Activated B cell treated with CpG ODN at 0.5 μM for 24 hours (primary cell): ENCODE measurements around the gene PRKAR2A. TPM values are rescaled to one million over a fixed set of nuclear protein-coding genes. Genes with fewer than 3 reads are reported as not detected.

ENCODE experiments used
- ATAC-seq: fragments of 200-7000 bp; cut with Tn5 transposase; one replicate; pipeline ENCODE4 v1.10.0; 2021; ENCODE audit warnings: low read depth, mild to moderate bottlenecking, moderate library complexity
- CTCF ChIA-PET: fragments of 350-600 bp; sonication (Branson Sonifier 250); formaldehyde crosslinking; loops from one replicate; lab custom pipeline; 2021; ENCODE audit warnings: antibody characterized with exemption; lab: Charles Lee
- POLR2A ChIA-PET: fragments of 350-600 bp; sonication (Branson Sonifier 250); formaldehyde crosslinking; loops from one replicate; lab custom pipeline; 2021; ENCODE audit warnings: antibody characterized with exemption; lab: Charles Lee
- DNase-seq: peaks from one replicate; pipeline ENCODE4 v3.0.0; 2022
- H3K27ac Mint-ChIP-seq: one replicate; pipeline ENCODE4 v1.8.0; 2020; ENCODE audit warnings: mixed read lengths
- H3K27me3 Mint-ChIP-seq: one replicate; pipeline ENCODE4 v1.8.0; 2021; ENCODE audit warnings: mixed read lengths
- H3K36me3 Mint-ChIP-seq: one replicate; pipeline ENCODE4 v1.8.0; 2021; ENCODE audit warnings: low read depth, mixed read lengths
- H3K4me1 Mint-ChIP-seq: one replicate; pipeline ENCODE4 v1.8.0; 2021; ENCODE audit warnings: mixed read lengths
- H3K4me3 Mint-ChIP-seq: one replicate; pipeline ENCODE4 v1.8.0; 2020; ENCODE audit warnings: mild to moderate bottlenecking, mixed read lengths
- H3K9me3 Mint-ChIP-seq: one replicate; pipeline ENCODE4 v1.8.0; 2020; ENCODE audit warnings: mixed read lengths
- CTCF ChIP-seq: fragments of 200-600 bp; IDR thresholded peaks from one replicate; pipeline ENCODE4 v1.8.0; 2022; ENCODE audit warnings: antibody characterized with exemption, mild to moderate bottlenecking
- intact Hi-C: fragments of 100-400 bp; cut with micrococcal nuclease; formaldehyde crosslinking; loops from one replicate; pipeline ENCODE4 v1.15.1; 2024
- total RNA-seq: library from RNA; stranded (reverse); gene quantifications from 2 replicates; pipeline ENCODE4 v1.2.3, GENCODE V29; 2022

The PRKAR2A gene
- total RNA-seq, result 27.4 and 28.0 TPM in 2 replicates

GRCh38 chr3:48847504-48848423, at the start of gene PRKAR2A:
PRKAR2A (minus strand) TSS chr3:48847874; CDS start chr3:48847596, 278 bp downstream.
- no peaks in the 10 kb centered on the region for H3K27me3 Mint-ChIP-seq
- H3K4me1 Mint-ChIP-seq, result peaks cover 30% of the 10 kb centered on the region
- TF ChIP-seq CTCF, result no peak
- H3K9me3 Mint-ChIP-seq, result no peaks in the 10 kb centered on the region
- ChIA-PET POLR2A (interaction anchor here (0.5 to 3.5 kb wide), 11 partner anchors 20 to 623 kb away, joined by 3 to 34 read pairs (median 6); partner anchors contain the start of genes ARIH2, ATRIP, DAG1 and IP6K2), CTCF (interaction anchor here (0.9 kb wide), 1 partner anchor 71 kb away, joined by 3 read pairs; the partner anchor contains the start of gene ARIH2)
- DNase-seq (peak; percentile 88), ATAC-seq (peak; percentile 92)
- peak within 1 kb of the TSS; percentile 94 for H3K27ac Mint-ChIP-seq
- intact Hi-C loops, result loop anchor here (1.0 to 5.0 kb wide), 6 partner anchors 35 to 247 kb away; partner anchors contain the start of genes ARIH2, NCKIPSD, NDUFAF3 and QRICH1
- H3K4me3 Mint-ChIP-seq, result peak within 1 kb of the TSS; percentile 89
- H3K36me3 Mint-ChIP-seq, result peaks cover 6% of the 10 kb centered on the region

- Mint-ChIP-seq H3K4me3 (no peak overlapping the region), H3K36me3 (peaks cover 5% of the 10 kb centered on the region), H3K27ac (no peak overlapping the region), H3K9me3 (no peaks in the 10 kb centered on the region), H3K4me1 (peaks cover 30% of the 10 kb centered on the region), H3K27me3 (no peaks in the 10 kb centered on the region)
- ChIA-PET CTCF (no interaction called here), POLR2A (interaction anchor here (0.6 to 3.7 kb wide), 5 partner anchors 15 to 189 kb away, joined by 3 to 36 read pairs (median 5); partner anchors contain the start of genes ARIH2 and NDUFAF3)
- no peak for DNase-seq
- ATAC-seq, result no peak
- no peak for TF ChIP-seq CTCF
- intact Hi-C loops, result no loop called here
Measured at GRCh38 chr3:48896936-48897335, 49.3 kb upstream of the PRKAR2A start.

- CTCF ChIA-PET, result no interaction called here
- POLR2A ChIA-PET, result no interaction called here
- no peak overlapping the region for H3K27ac Mint-ChIP-seq
- ATAC-seq (no peak), DNase-seq (no peak)
- H3K4me3 Mint-ChIP-seq, result no peak overlapping the region
- intact Hi-C loops, result no loop called here
- peaks cover 14% of the 10 kb centered on the region for H3K36me3 Mint-ChIP-seq
- no peak for TF ChIP-seq CTCF
- no peaks in the 10 kb centered on the region for H3K9me3 Mint-ChIP-seq
- H3K27me3 Mint-ChIP-seq, result no peaks in the 10 kb centered on the region
- peaks cover 27% of the 10 kb centered on the region for H3K4me1 Mint-ChIP-seq
Measured at GRCh38 chr3:48894516-48894915, 46.8 kb upstream of the PRKAR2A start.

DNA sequence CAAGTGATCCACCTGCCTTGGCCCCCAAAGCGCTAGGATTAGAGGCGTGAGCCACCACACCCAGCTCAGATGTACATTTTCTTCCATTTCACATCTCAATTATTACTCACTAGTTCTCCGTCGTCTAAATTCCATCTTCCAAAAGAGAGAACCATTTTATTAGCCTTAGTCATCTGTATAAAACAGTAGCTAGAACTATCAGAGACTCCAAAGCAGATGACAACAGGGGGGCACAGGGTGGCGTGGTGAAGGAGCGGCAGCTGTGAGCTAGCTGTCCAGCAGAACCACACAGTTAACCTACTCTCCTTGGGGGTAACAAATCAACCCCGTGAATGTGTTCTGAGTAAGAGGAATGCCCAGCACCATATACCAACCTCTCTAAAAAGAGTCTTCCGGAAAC, 43.9 kb upstream of the PRKAR2A start:
- DNase-seq (no peak), ATAC-seq (no peak)
- no peak for TF ChIP-seq CTCF
- no peak overlapping the region for H3K27ac Mint-ChIP-seq
- H3K4me1 Mint-ChIP-seq, result no peaks in the 10 kb centered on the region
- H3K36me3 Mint-ChIP-seq, result peaks cover 17% of the 10 kb centered on the region
- no peak overlapping the region for H3K4me3 Mint-ChIP-seq
- intact Hi-C loops, result no loop called here
- H3K27me3 Mint-ChIP-seq, result no peaks in the 10 kb centered on the region
- no peaks in the 10 kb centered on the region for H3K9me3 Mint-ChIP-seq
- ChIA-PET CTCF (no interaction called here), POLR2A (no interaction called here)

DNA sequence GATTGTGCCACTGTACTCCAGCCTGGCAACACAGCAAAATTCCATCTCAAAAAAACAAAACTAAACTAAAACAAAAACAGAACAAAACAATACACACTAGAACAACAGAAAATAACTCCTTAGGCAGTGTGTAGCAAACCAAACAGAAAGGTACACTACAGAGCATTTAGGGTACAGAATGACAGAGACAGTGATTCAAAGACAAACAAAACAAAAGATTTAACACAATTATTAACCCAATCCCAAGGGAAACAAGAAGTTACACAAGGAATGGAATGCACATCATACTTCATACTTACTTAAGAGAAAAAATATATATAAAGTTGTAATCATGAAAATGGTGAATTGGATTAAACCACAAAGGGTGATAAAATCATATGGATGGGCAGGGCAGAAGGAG, 38.1 kb upstream of the PRKAR2A start:
- ChIA-PET CTCF (no interaction called here), POLR2A (no interaction called here)
- Mint-ChIP-seq H3K9me3 (no peaks in the 10 kb centered on the region), H3K4me1 (no peaks in the 10 kb centered on the region), H3K36me3 (peaks cover 25% of the 10 kb centered on the region), H3K27me3 (no peaks in the 10 kb centered on the region), H3K27ac (no peak overlapping the region), H3K4me3 (no peak overlapping the region)
- intact Hi-C loops, result no loop called here
- DNase-seq (no peak), ATAC-seq (no peak)
- no peak for TF ChIP-seq CTCF
